HG03280 (cell line): ENCODE results near the gene TBC1D8.

ENCODE experiments used
- ATAC-seq: cut with Tn5 transposase; IDR thresholded peaks from one replicate; pipeline ENCODE4 v1.9.1; 2021; ENCODE audit warnings: mild to moderate bottlenecking, moderate library complexity; ENCODE audit not compliant: unreplicated experiment

Gene TBC1D8

DNA sequence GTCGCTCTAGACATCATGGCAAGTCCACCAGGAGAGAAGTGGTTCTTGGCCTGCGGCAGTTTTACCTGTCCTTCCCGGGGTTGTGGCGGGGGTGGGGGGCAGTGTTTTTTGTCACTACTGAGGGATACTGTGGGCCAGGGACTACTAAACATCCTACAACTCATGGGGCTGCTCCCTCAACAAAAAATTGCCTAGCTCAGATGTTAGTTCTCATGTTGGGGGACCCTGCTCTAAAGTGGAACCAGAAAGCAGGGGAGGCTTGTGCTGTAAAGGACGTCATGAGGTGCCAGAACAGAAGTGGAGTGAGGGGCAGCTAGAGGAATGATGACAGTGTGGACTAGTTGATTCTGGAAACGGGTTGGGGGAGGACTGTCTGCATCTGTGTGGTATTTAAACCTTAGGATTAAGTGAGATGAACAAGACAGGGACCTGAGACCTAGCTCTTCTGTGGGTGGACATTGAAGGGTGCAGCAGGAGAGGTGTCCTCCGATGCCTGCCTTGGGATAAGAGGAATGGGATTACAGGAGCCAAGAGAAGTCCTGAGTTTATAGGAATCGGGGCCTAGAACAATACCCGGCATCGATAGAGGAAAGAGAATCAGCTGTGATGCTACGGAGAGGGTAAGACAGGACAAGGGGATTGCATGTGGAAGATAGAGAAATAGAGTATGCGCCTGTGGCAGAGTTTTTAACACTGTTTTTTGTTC lies 146.4 kb downstream of the TBC1D8 start:
- ATAC-seq: no peak

DNA sequence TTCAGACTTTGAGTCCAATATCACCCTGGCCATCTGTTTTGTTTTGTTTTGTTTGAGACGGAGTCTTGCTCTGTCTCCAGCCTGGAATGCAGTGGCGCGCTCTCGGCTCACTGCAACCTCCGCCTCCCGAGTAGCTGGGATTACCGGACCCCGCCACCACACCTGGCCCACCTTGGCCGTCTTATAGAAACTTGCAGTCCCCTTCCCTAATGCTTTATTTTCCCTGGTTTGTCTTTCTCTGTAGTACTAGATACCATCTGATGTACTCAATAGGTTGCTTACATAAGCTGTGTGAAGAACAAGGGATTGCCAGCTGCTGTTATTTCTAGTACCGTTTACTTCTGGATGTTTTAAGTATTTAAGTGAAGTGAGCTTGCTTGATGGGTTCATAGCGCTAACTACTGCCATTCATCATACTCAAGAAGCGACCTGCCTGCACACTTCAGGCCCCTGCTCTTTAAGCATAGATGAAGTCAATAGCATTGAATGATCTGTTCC lies 147.9 kb downstream of the TBC1D8 start:
- ATAC-seq: no peak

DNA sequence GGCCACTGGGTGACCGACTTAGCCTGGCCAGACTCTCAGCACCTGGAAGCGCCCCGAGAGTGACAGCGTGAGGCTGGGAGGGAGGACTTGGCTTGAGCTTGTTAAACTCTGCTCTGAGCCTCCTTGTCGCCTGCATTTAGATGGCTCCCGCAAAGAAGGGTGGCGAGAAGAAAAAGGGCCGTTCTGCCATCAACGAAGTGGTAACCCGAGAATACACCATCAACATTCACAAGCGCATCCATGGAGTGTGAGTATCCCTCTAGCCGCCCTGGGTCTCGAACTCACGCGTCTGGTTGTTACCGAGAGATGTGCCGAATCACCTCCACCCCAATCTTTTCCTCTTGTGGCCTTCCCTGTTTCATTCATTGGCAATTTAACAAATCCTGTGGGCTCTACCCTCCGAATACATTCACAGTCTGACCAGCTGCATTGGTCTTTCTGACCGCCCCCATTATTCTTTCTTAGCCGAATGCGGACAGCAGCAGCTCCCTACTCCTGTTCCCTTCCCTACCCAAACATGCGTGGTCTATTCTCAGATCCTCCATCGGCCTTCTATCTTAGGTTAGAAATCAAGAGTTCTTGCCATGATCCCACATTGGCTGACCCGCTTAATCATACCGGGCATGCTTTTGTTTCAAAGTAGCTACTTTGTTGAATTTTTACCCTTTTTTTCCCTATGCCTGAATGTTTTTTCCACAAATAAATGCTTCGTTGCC lies 148.5 kb downstream of the TBC1D8 start:
- ATAC-seq: no peak

DNA sequence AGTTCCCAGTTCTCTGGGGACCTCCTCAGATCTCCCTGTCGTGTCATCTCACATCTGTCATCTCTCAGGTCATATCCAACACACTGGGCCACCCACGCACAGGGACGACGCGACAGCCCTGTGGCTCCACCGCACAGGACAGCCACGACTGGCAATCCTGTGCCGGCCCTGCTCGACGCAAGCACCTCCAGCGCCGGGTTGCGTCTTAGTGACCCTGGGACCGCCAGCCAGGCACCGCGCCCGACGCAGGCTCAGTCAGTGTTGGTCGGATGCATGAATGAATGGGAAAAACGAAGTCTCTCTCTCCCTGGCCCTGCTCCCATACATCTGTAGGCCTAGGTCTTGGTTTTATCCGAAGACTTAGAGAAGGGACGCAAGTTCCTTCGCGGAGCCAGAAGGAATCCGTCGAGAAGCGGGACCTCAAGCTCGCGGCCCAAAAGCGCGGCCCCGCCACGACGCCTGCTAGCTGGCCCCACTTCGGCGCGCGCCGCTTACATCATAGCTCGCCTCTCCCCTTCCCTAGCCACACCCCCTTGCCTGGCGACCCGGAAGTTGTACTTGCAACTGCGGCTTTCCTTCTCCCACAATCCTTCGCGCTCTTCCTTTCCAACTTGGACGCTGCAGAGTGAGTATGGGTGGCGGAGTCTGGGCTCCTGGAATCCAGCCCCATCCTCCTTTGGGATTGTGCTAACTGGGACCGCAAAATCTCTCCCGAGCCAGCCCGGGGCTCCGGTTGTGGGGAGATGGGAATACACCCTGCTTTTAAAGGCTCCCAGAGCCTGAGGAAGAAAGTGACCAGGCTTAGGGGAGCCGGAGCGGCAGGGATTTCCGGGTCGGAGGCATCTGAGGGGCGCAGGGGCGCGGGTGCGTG lies 149.3 kb downstream of the TBC1D8 start, which contains the start of gene RPL31:
Gene RPL31, plus strand, starts transcription at position 599 of the 871 bp plus-strand sequence. CDS start 413 bp downstream, outside the sequence.
- ATAC-seq: peak; percentile 96

DNA sequence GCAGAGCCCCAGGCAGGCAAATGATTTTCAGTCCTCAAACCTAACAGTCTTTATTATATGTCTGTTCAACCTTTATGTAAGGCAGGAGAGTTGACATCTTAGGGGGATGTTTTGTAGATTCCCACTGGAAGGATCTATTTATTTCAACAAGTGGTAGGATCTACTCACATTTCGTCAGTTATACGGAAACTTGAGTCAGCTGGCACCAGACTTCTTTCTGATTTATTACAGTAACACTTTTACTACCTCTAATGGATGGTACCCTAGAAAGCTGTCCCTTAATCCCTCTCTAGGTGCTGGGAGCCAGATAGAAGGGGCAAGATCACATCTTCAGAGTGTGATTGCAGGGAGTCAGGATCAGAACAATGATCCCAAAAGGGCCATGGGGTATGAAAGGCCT lies 151.2 kb downstream of the TBC1D8 start:
- ATAC-seq: no peak

DNA sequence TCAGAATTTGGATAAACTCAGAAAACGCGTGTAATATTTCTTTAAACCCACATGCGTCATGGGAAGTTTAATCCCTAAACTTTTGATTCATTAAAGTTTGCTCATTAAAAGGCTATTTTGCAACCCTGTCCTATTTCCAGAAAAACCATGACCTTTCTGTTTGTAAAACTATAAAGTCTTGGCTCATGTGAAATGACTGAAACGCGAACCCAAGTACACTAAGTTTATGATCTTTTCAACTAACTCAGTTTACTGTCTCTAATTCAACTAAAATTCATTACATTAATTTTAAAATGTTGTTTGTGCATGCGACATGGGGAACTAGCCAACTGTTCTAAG lies 153.0 kb downstream of the TBC1D8 start:
- ATAC-seq: no peak

GRCh38 chr2:100997509-100998234 lies 153.5 kb downstream of the TBC1D8 start:
- ATAC-seq: no peak

DNA sequence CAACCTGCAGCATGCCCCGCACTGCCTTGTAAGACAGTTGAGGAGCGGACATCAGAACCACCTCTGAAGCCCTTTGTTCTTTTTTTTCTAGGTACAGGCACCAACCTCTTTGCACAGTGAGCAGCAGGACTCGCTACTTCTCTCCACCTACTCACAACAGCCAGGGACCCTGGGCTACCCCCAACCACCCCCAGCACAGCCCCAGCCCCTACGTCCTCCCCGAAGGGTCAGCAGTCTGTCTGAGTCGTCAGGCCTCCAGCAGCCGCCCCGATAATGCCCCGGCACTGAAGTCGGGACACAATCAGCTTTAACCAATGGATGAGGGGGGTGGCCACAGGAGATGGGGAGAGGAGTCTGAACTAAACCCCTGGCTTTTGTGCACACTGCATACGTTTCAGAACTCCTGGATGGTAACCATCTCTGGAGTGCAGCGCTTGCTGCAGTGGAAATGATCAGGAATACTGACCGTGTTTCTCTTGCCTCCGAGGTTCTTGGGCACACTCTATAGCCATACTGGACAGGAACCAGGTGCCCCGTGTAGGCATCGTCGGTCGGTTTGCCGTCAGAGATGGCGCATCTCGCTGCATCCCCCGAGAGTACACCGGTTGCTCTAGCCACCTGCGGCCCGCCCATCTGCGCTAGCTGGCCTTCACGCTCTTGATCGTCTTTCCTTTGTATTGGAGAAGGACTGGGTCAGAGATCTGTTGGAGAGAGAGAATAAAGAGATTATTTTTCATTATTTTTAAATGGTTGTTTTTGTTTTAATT lies 155.7 kb downstream of the TBC1D8 start:
- ATAC-seq: no peak

- no peak for ATAC-seq
Measured at GRCh38 chr2:100993294-100993693, 157.9 kb downstream of the TBC1D8 start.

GRCh38 chr2:100992262-100992661 lies 158.9 kb downstream of the TBC1D8 start:
- ATAC-seq: no peak

- ATAC-seq: no peak
Measured at GRCh38 chr2:100991404-100991773, 159.8 kb downstream of the TBC1D8 start.

DNA sequence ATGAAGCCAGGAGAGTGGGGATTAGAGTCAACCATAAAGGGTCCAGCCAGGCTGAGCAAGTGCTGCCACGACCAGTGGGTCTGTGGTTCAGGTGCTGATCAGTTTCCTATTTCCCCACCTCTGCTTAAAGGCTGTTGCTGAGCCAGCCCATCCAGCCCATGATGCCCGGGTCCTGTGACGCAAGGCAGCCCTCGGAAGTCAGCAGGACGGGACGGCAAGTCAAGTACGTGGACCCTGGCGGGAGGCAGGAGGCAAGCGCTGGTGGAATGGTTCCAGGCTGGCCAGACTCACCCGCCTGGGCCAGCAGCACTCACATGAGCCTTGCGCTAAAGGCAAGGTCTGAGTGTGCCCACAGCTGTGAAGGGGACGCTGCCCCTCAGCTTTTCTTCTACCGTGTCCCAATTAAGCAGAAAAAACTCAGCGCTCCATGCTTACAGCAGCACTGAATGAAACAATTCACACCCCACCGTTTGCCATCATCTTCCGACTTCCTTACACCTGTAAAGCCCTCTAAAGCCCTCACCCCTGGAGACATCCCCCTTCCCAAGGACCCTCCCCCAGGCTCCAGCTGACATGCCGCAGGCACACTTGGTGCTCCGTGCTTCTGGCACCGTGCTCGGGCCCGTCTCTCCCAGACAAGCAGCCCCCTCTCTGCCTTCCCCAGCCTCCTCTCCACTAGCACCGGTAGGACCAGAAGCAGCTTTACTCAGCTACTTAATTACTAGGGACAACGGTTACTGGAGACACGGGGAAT lies 160.4 kb downstream of the TBC1D8 start:
- no peak for ATAC-seq

GRCh38 chr2:100990166-100990565 lies 161.0 kb downstream of the TBC1D8 start:
- no peak for ATAC-seq

GRCh38 chr2:100989666-100990065 lies 161.5 kb downstream of the TBC1D8 start:
- no peak for ATAC-seq

DNA sequence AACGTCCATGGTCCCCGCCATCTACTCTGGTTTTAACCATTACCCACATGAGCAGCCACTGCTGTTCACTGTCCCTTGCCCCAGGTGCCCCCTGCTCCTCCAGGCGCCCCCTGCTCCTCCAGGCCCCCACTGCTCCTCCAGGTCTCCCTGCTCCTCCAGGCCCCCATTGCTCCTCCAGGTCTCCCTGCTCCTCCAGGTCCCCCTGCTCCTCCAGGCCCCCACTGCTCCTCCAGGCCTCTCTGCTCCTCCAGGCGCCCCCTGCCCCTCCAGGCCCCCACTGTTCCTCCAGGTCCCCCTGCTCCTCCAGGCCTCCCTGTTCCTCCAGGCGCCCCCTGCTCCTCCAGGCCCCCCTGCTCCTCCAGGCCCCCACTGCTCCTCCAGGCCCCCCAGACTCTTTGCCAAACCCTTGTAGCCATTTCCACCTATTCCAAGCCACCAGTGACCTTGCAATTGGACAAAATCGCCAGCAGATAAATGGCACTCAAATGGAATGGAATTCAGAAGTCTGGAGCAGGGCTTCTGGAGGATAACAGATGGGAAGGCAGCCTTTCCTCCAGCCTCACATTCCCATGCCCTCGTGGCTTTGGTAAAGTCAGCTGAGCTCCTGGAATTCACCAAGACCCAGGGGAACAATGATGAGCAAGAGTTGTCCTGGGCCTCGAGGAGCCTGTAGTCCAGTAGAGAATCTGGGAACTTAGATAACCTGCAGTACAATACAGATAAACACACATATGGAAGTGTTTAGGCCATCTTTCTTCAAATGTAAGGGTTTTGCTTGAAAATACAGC lies 162.4 kb downstream of the TBC1D8 start:
- ATAC-seq: no peak

GRCh38 chr2:100987974-100988373 lies 163.2 kb downstream of the TBC1D8 start:
- ATAC-seq: no peak

DNA sequence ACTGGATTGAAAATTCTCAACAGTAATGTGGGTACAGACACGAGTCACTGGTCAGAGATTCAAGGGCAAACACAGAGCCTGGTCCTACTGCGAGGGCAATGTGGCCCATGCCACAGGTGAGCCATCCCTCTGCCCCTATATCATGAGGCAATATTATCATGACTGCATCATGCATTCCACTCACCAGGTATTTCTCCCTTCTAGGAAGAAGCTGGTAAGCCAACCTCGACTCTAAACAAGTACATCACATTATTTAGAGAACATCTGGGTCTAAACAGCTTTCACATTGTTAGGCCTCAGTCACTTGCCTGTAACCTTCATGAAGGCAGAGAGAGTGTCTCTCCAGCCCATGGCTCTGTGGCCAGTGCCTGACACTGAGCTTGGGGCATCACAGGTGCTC lies 163.6 kb downstream of the TBC1D8 start:
- no peak for ATAC-seq

DNA sequence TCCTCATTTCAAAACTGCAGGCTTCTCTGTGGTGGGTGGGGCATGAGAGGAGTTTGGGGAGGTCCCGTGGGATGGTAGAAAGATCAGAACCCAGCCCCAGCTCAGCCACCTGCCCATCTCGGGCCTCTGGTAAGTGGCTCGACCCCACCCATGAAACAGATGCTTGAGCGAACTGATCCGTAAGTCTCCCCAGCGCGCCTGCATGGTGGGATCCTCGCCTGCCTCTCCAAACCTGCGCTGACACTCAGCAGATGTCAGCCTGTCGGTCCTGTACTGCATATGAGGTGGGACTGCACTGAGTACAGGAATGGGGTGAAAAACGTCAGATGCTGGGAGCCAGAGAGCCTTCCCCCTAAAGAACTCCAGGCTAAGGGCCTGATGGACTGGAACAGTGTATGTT lies 165.0 kb downstream of the TBC1D8 start:
- no peak for ATAC-seq

GRCh38 chr2:100984892-100985307 lies 166.3 kb downstream of the TBC1D8 start:
- ATAC-seq: peak; percentile 79
